ENCODE measurements around the gene RABEP2. TPM values are rescaled to one million over a fixed set of nuclear protein-coding genes. Genes with fewer than 3 reads are reported as not detected.

Gene RABEP2
- total RNA-seq, 1 donor = 31.5 TPM

DNA sequence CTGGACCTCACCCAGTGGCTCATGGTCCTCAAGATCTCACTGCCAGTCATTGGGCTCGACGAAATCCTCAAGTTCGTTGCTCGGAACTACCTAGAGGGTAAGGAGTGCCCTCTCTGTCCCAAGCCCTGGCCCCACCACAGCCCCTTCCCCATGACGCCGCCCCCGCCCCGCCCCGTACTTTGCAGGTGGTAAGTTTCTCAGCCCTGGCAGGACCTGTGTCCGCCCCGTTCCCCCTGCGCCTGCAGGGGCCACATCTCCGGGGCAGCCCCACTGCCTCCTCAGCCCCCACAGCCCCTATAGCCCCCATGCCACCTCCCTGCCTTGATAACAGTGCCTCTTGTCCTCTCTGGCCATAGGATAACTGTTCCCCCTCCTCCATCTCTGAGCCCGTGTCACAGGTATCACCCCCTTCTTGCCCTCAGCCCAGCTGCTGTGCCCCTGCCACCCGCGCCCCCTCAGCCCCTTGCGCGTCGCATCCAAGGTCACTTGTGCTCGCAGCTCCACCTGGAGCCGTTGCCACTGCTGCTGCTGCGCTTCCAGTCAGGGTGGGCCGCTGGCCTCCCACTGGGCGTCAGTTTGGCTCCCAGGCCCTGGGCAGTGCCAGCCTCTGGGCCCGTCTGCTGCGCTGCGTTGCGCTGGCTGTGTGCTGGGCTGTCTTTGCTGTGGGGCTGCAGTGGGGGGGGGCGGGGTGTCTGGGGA, 21.5 kb downstream of the RABEP2 start:
- H3K36me3 ChIP-seq (ENCODE audit: insufficient read depth, low read length) = peaks cover 4% of the 10 kb centered on the region
- no peaks in the 10 kb centered on the region for H3K79me2 ChIP-seq (ENCODE audit: insufficient read depth, low read length)
- TF ChIP-seq, protein P1, sequence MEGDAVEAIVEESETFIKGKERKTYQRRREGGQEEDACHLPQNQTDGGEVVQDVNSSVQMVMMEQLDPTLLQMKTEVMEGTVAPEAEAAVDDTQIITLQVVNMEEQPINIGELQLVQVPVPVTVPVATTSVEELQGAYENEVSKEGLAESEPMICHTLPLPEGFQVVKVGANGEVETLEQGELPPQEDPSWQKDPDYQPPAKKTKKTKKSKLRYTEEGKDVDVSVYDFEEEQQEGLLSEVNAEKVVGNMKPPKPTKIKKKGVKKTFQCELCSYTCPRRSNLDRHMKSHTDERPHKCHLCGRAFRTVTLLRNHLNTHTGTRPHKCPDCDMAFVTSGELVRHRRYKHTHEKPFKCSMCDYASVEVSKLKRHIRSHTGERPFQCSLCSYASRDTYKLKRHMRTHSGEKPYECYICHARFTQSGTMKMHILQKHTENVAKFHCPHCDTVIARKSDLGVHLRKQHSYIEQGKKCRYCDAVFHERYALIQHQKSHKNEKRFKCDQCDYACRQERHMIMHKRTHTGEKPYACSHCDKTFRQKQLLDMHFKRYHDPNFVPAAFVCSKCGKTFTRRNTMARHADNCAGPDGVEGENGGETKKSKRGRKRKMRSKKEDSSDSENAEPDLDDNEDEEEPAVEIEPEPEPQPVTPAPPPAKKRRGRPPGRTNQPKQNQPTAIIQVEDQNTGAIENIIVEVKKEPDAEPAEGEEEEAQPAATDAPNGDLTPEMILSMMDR (IDR thresholded peaks at IDR 0.05; ENCODE audit: extremely low read depth, low read depth, low read length) = no peak
- DNase-seq (ENCODE audit: insufficient read length, low spot score, missing footprints) = no peak
- no peaks in the 10 kb centered on the region for H4K20me1 ChIP-seq (ENCODE audit: insufficient read depth, low read length)
- H3K9me3 ChIP-seq (ENCODE audit: low read depth, low read length) = no peaks in the 10 kb centered on the region
- H3K4me2 ChIP-seq (ENCODE audit: insufficient read depth, low read length) = no peak overlapping the region
- no peak overlapping the region for H3K4me3 ChIP-seq (ENCODE audit: insufficient read depth, low read length)
- H2AFZ ChIP-seq (ENCODE audit: low read length) = no peak overlapping the region
- no peaks in the 10 kb centered on the region for H3K27me3 ChIP-seq (ENCODE audit: insufficient read depth, low read length)
- H3K27ac ChIP-seq (ENCODE audit: low read depth, low read length) = no peak overlapping the region
- no peaks in the 10 kb centered on the region for H3K4me1 ChIP-seq (ENCODE audit: insufficient read depth, low read length)

DNA sequence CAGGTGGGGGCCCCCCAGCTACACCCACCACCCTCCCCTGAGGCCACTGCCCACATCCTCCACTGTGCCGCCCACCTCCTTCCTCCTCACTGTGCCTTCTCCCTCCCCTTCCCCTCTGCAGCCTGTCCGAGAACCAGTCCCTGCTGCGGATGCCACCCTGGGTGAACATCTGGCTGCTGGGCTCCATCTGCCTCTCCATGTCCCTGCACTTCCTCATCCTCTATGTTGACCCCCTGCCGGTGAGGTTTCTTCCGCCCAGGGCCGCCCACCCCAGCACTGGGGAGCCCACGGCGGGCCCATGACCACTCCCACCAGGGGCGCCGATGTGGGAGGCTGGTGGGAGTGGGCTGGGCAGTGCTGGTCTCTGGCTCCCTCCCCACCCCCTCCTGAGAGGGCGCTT, 22.1 kb downstream of the RABEP2 start:
- H3K79me2 ChIP-seq (ENCODE audit: insufficient read depth, low read length) = no peaks in the 10 kb centered on the region
- H4K20me1 ChIP-seq (ENCODE audit: insufficient read depth, low read length) = no peaks in the 10 kb centered on the region
- TF ChIP-seq, protein P1 (IDR thresholded peaks at IDR 0.05; ENCODE audit: extremely low read depth, low read depth, low read length) = no peak
- no peak overlapping the region for H3K27ac ChIP-seq (ENCODE audit: low read depth, low read length)
- no peak overlapping the region for H2AFZ ChIP-seq (ENCODE audit: low read length)
- DNase-seq (ENCODE audit: insufficient read length, low spot score, missing footprints) = no peak
- H3K4me3 ChIP-seq (ENCODE audit: insufficient read depth, low read length) = no peak overlapping the region
- H3K27me3 ChIP-seq (ENCODE audit: insufficient read depth, low read length) = no peaks in the 10 kb centered on the region
- no peaks in the 10 kb centered on the region for H3K4me1 ChIP-seq (ENCODE audit: insufficient read depth, low read length)
- H3K36me3 ChIP-seq (ENCODE audit: insufficient read depth, low read length) = no peaks in the 10 kb centered on the region
- no peak overlapping the region for H3K4me2 ChIP-seq (ENCODE audit: insufficient read depth, low read length)
- no peaks in the 10 kb centered on the region for H3K9me3 ChIP-seq (ENCODE audit: low read depth, low read length)

DNA sequence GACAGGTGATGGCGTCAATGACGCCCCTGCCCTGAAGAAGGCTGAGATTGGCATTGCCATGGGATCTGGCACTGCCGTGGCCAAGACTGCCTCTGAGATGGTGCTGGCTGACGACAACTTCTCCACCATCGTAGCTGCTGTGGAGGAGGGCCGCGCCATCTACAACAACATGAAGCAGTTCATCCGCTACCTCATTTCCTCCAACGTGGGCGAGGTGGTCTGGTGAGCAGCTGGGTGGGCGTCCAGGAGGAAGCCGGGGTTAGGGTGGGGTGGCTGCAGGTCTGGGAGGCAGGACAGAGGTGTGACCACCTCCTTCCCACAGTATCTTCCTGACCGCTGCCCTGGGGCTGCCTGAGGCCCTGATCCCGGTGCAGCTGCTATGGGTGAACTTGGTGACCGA, 23.2 kb downstream of the RABEP2 start:
- Histone ChIP-seq H3K79me2 (ENCODE audit: insufficient read depth, low read length) (no peaks in the 10 kb centered on the region), H3K27ac (ENCODE audit: low read depth, low read length) (no peak overlapping the region), H3K36me3 (ENCODE audit: insufficient read depth, low read length) (no peaks in the 10 kb centered on the region), H2AFZ (ENCODE audit: low read length) (no peak overlapping the region), H3K4me3 (ENCODE audit: insufficient read depth, low read length) (no peak overlapping the region), H4K20me1 (ENCODE audit: insufficient read depth, low read length) (no peaks in the 10 kb centered on the region), H3K9me3 (ENCODE audit: low read depth, low read length) (no peaks in the 10 kb centered on the region), H3K27me3 (ENCODE audit: insufficient read depth, low read length) (no peaks in the 10 kb centered on the region), H3K4me1 (ENCODE audit: insufficient read depth, low read length) (no peaks in the 10 kb centered on the region), H3K4me2 (ENCODE audit: insufficient read depth, low read length) (no peak overlapping the region)
- TF ChIP-seq, protein P1 (IDR thresholded peaks at IDR 0.05; ENCODE audit: extremely low read depth, low read depth, low read length) = no peak
- no peak for DNase-seq (ENCODE audit: insufficient read length, low spot score, missing footprints)

DNA sequence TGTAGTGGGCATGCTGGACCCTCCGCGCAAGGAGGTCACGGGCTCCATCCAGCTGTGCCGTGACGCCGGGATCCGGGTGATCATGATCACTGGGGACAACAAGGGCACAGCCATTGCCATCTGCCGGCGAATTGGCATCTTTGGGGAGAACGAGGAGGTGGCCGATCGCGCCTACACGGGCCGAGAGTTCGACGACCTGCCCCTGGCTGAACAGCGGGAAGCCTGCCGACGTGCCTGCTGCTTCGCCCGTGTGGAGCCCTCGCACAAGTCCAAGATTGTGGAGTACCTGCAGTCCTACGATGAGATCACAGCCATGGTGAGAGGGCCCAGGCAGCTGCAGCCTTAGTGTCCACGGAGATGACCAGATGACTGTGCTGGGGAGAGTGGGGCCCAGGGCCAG, 24.4 kb downstream of the RABEP2 start:
- no peak for DNase-seq (ENCODE audit: insufficient read length, low spot score, missing footprints)
- Histone ChIP-seq H3K9me3 (ENCODE audit: low read depth, low read length) (no peaks in the 10 kb centered on the region), H2AFZ (ENCODE audit: low read length) (no peak overlapping the region), H3K27ac (ENCODE audit: low read depth, low read length) (no peak overlapping the region), H4K20me1 (ENCODE audit: insufficient read depth, low read length) (no peaks in the 10 kb centered on the region), H3K4me1 (ENCODE audit: insufficient read depth, low read length) (no peaks in the 10 kb centered on the region), H3K36me3 (ENCODE audit: insufficient read depth, low read length) (no peaks in the 10 kb centered on the region), H3K4me2 (ENCODE audit: insufficient read depth, low read length) (no peak overlapping the region), H3K79me2 (ENCODE audit: insufficient read depth, low read length) (no peaks in the 10 kb centered on the region), H3K27me3 (ENCODE audit: insufficient read depth, low read length) (no peaks in the 10 kb centered on the region), H3K4me3 (ENCODE audit: insufficient read depth, low read length) (no peak overlapping the region)
- TF ChIP-seq, protein P1 (IDR thresholded peaks at IDR 0.05; ENCODE audit: extremely low read depth, low read depth, low read length) = no peak

Data from osteoblast (primary cell).